Gastroesophageal sphincter (tissue), 3 donors: Measurements from ENCODE around the gene SRF.

Source experiments
- CTCF ChIP-seq, 4 experiments: fragments of 200-600 bp in 2 of 4; fragments of 450-650 bp in 2 of 4; sonication (generic) in 1 of 4; IDR thresholded peaks; one replicate each; pipeline ENCODE4 v1.5.1; 2017 to 2019; ENCODE audit warnings: antibody characterized with exemption in 4 of 4, mild to moderate bottlenecking in 2 of 4, moderate library complexity in 2 of 4
- EP300 ChIP-seq: sonication (generic); formaldehyde crosslinking; IDR thresholded peaks from one replicate; pipeline ENCODE4 v1.6.1; 2017; ENCODE audit warnings: antibody characterized with exemption, mild to moderate bottlenecking
- POLR2A ChIP-seq, 2 donors: fragments of 450-650 bp; IDR thresholded peaks; one replicate each; pipeline ENCODE4 v1.6.1; 2017; ENCODE audit warnings: antibody characterized with exemption in 2 of 2, mild to moderate bottlenecking in 2 of 2, moderate library complexity in 1 of 2

DNA sequence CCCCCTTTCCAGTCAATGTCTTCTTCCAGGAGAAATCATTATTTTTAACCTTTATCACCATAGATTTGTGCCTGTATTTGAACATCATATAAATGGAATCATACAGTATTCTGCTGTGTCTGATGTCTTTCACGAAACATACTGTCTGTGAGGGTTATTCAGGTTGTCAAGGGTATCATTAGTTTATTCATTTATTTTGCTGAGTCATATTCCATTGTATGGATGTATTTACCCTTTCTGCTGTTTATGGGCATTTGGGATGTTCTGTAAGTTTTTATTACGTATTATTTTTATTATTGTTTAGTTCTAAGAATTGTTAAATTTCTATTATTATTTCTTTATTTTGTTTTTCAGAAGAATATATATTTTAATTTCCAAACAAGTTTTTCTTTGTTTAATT, 36.2 kb downstream of the SRF start:
- TF ChIP-seq CTCF (IDR thresholded peaks at IDR 0.05) (no peak), POLR2A (IDR thresholded peaks at IDR 0.05) (no peak), EP300 (no peak)
